ENCODE results near the gene PPP1R18.
A peak's percentile ranks its signal among the peaks of the same experiment; 100 is the strongest.
"Not testable (repeated sequence)": the region's sequence is repeated elsewhere in the genome, so short reads cannot be mapped to it uniquely, and the experiment has no call there.

Gene PPP1R18

DNA sequence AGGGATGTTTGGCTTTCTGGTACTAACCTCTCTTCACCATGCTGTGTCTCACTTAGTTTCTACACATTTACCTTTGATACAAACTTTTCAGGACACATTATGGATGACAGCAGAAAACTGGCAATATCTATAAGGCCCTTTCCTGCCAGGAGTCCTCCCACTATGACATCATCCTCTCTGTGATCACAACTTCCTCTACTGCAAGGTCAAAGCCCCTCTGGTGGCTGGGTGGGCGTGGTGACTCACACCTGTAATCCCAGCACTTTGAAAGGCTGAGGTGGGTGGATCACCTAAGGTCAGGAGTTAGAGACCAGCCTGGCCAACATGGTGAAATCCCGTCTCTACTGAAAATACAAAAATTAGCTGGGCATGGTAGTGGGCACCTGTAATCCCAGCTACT is 20.1 kb downstream of the PPP1R18 start:
- peak; percentile 73 to 79 (median 74) for DNase-seq

DNA sequence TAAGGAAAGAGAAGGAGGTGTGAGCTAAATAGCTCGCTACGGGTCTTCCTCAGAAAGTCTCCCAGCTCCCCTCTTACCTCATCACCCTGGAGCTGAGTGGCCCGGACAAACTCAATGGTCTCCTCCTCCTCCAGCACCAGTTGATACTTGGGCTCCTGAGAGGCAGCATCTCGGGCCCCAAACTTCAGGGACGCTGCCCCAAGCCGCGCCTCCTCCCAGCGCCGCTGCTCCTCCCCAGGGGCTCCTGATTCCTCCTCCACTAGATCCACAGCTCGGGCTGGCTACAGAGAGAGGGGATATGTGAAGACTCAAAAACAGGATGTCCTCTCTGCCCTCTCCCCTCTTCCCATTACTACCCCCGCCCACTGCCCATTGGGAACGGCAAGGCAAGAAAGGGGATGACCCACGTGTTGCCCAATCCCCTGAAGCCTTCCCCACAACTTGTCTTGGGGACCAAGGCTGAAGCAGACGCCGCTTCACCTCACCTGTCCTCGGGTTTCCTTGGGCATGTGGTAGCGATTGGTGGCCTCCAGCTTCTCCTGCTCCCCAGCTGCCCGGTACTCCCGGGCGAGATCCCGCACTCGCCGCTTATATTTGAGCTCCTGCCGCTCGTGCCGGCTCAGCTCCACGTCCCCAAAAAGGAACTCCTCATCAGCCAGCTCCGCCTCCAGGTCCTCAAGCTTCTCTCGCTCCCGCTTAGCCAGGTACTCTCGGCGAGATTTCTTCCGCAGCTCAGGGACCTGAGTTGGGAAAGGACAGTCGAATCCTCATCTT is 21.3 kb downstream of the PPP1R18 start:
- no peak for DNase-seq

DNA sequence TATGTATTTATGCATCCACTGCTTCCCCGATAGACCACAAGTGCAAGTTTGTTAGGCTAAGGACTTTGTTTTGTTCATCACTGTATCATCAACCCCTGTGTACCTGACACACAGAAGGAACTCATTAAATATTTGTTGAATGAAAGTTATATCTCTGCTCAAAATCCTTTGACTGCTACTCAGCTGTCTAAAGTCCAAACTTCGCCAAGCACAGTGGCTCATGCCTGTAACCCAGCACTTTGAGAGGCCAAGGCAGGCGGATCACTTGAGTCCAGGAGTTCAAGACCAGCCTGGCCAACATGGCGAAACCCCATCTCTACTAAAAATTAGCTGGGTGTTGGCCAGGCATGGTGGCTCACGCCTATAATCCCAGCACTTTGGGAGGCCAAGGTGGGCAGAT is 28.5 kb downstream of the PPP1R18 start:
- DNase-seq = not testable (repeated sequence)

DNA sequence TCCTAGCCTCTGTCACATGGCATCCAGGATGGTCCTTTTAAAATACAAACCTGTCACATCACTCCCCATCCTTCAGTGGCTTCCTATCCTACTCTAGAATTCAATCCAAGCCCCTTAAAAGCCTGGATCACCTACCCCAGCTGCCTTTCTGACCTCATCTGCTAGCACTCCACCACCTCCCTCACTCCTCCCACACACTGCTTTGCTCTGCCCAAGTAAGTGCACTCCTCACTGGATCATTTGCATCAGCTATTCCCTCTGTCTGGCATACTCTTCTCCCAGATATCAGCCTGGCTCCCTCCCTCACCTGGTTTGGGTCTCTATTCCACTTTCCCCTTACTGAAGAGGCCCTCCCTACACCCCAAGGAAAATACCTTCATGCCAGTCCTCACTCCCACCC is 29.0 kb downstream of the PPP1R18 start:
- no peak for DNase-seq

DNA sequence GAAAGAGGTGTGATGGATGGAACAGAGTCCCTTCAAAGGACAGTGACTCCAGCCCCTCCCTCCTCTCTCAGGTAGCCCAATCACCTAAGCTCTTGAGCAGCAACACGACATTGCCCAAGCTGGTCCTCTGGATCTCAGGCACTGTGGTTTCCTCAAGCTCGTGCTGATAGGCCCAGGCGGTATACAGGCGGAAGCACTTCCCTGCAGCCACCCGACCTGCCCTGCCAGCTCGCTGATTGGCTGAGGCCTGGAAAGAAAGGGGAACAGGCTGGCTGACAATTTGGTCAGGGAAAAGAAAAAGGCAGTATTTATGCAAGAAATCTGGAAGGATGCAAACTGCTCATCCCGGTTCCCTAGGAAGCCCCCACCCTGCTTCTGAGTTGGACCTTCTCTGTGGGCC is 29.9 kb downstream of the PPP1R18 start:
- DNase-seq = peak; percentile 65 to 77 (median 70)

DNA sequence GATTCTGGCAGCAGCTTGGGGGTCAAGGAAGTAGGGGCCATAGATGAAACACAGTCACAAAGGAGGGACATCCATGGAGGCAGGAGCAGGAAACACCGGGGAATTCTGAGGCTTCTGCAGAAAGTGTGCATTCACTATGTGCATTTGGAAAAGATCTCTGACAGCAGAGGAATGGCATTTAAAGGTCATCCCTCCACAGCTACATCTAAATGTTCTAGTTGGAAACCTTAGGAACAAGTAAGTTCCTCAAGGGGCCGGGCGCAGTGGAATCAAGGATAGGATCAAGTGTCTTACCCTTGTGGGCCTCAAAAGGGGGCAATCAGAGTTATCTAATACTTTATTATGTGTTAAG is 30.7 kb downstream of the PPP1R18 start:
- DNase-seq = no peak

DNA sequence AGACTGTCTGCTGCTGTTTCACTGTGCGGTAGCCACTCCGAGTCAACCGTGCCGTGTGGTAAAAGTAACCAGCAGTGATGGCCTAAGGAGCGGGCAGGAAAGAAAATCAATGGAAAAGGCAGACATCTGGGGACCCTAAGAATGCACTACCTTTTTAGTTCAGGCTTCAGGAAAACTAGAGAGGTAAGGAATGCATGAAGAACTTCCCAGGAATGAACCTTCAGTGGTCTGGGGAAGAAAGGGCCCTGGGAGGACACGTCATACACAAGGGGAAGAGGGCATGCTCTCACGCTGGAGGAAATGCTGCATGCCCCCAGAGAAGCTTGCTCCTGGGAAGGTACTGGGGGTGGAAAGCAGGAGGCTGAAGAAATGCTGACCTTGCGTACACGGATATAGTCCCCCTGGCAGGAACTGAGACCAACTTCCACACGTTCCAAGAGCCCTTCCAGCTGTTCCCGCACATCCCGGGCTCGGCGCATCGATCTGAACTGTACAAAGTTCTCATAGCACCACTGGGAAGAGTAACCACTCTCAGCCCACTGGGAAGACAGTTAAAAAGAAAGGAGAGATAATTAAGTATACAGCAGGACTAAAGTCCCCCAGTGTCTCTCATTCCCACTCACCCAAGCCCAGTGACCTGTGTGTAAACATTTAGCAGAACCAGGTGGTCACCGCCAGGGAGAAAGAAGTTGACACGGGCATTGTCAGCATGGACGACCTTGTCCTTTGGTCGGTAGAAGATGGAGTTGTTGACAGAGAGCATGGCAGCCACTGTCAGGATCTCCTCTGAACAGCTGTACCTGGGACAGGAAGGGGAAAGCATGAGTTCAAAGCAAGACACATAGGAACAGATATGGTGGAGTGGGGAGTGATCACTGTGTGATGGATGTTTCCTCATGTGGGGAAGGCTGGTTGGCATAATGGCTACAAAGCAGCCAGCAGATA is 31.4 kb downstream of the PPP1R18 start:
- no peak for DNase-seq

DNA sequence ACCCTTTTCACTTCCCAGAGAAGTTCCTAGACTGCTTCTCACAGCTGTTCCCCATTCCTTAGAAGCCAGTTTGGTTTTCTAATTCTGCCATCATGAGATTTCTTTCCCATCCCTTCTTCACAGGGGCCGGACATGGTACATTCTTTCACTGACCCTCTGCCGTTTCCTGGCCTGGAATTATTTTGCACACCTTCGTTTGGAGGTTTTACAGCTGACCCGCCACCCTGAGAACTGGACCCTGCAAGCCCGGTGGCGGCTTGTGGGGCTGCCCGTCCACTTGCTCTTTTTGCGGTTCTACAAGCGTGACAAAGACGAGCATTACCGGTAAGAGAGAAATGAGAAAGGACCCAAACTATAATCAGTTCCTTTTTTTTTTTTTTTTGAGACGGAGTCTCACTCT is 35.3 kb downstream of the PPP1R18 start:
- DNase-seq = no peak

DNA sequence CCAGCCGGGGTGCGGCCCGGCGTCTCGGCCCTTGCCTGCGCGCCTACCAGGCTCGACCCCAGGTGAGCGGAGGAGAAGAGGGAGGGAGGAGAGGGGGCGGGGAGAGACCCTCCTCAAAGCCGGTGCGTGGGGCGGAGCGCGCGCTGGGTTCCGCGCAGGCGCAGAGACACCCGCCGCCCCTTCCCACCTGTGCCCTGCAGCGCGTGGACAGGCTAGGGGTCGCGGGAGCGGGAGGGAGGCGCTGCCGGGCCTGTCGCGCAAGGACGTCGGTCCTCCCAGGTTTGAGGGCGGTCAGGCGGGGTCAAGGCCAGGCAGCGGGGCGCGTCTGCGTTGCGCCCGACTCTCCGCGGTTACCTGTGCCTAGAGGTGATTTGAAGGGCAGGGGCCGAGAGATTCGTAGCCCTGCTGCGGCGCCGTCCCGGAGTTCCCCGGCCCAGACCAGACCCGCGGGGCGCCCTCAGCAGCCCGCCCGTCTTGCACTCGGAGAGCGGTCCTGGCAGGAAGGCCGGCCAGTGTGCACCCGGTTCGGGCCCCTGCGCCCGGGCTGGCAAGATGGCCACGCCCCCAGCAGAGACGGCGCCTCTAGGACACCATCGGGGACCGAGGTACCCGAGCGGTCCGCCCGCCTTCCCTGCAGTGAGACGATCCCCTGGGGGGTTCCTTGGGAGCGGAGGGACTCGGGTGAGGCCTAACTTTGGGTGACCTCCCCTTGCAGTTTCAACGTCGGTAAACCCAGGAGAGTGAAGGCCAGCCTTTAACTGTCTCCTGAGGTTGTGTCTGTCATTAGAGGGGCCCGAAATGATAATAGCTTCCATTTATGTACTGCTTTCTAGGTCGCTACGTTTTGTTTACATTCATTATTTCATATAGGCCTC is 39.0 kb downstream of the PPP1R18 start:
- DNase-seq = peak; percentile 70 to 87 (median 79)

DNA sequence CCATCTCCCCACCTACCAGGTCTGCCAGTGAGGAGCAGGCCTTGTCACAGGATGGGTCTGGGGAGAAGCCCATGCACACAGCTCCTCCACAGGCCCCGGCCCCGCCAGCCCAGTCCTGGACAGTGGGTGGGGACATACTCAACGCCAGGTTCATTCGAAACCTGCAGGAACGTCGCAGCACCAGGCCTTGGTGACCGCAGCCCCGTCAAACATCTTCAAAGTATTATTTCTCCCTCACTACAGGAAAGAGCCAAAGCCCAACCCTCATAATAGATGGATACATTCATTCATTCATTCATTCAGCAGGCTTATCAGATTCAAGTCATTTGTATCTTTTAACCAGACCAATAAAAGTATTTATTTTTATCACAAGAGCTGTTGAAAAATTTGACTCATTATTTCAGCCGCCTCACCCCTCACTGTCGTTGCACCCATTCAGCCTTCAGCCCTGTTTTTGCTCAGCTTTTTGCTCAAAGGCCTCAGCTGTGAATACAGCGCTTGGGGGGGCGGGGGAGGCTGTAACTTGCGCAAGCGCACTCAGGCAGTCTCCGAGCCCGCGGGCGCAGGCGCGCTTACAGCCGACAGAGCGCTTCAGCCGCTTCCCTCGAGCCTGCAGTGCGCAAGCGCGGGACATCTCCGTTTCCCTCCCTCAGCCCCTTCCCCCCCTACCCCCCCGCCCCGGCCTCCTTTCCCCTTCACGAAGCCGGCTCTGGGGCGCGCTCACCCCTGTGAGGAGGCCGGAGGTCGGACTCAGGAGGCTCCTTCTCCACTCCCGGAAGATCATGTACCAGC is 39.8 kb downstream of the PPP1R18 start, which contains the start of gene C6orf136:
Gene C6orf136, plus strand, starts transcription at position 684 of the 792 bp plus-strand sequence. Its CDS starts 99 bp downstream, at position 783.
- peak; percentile 95 to 98 (median 97) for DNase-seq

DNA sequence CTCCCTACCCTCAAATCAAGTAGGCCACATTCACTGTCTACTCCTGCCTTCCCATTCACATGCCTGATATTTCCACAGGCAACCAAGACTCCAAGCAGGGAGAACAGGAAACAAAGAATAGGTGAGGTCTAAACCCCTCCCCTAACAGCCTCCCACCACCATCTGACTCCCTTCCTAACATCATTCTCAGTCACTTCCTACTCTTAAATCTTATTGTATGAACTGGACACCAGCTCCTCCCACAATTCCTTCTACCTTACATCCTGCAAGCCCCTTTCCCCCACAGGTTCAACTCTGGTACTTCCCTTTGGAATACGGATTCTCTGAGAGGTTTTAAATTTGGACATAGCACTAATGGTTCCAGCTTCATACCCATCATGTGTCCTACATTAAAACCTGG is 40.5 kb downstream of the PPP1R18 start:
- DNase-seq = no peak

DNA sequence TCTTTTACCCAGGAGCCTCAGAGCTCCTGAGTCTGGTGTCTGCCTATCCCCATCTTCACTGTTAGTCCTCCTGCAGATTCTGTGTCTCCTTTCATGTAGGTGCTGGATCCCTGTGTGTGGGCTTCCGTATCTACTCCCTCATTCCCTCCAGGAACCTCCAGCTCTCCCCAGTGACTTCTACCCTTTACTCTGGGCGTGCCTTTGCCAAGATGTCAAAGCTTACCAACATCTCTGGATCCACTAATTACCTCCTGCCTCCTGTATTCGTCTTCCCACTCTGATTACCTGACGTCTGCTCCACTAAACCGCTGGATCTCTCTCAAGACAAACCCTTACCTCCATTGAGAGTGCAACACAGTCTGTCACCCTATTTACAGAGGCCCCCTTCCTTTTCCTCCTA is 41.7 kb downstream of the PPP1R18 start:
- no peak for DNase-seq

DNA sequence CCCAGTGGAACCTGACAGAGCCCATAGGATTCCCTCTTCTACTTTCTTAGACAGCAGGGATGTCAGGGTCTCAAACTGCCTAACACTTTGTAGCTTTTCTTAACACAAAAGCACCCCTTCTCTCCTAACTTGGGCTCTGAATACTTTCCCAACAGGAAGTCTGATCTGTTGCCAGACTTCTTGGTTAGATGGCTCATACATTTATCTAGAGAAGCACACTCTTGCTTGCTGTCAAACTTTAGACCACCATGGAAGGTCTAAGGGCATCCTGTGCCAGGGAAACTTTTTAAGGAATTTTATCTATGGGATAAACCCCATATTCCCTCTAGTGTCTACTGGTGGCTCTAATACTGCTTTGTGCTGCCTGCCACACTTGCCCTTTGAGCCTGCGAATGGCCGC is 42.8 kb downstream of the PPP1R18 start:
- no peak for DNase-seq

DNA sequence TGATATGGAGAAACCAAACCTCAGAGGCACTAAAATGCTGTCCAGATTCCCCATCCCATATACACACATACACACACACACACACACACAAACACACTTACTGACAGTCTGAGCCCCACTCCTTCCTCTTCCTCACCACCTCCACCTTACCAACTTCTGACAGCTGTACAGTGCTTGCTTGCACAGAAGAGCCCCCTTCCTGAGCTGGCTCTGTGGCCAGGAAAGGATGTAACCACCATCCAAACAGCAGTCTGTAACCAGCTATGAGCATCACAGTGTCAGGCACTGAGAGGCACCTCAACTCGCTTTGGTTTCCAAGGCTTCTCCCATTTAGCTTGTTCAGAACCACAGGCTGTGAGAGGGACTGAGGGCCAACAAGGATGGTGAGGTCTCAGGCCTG is 45.4 kb downstream of the PPP1R18 start:
- DNase-seq = no peak

DNA sequence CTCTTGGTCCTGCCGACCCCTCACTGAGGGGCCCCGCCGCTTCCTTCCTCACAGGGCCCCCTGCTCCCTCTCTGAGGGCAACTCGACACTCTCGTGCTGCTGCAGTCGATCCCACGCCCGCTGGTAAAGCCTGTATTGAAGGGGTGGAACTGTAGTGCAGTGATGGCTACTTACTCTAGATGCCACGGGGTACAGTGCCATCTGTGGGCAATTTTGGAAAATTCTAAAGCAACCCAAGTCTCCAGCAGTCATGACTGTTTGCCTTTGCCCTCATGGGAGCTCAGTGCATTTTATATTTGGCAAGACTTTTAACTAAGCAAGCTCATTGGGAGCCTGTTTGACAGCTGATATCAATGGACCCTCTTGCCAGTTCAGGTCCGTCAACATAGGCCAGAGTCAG is 46.0 kb downstream of the PPP1R18 start:
- DNase-seq = peak in 1 of 3 donors; percentile 24

DNA sequence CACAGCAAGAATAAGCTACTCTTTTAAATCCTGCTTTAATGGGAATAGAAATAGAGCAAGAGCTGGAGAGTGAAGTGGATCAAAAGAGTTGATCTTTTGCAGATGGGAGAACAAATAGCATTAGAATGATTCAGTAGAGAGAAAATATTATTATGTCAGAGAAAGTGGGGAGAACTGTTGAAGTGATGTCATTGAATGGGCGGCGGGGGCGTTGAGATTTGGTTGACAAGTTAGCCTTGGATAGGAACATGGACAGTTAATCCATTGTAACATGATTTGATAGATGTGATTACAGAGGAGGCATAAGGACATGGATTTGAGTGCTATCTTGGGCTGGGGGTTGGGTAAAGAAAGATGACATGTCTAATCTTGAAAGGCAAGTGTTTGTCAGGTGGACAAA is 50.6 kb downstream of the PPP1R18 start:
- peak in 1 of 3 donors; percentile 13 for DNase-seq

DNA sequence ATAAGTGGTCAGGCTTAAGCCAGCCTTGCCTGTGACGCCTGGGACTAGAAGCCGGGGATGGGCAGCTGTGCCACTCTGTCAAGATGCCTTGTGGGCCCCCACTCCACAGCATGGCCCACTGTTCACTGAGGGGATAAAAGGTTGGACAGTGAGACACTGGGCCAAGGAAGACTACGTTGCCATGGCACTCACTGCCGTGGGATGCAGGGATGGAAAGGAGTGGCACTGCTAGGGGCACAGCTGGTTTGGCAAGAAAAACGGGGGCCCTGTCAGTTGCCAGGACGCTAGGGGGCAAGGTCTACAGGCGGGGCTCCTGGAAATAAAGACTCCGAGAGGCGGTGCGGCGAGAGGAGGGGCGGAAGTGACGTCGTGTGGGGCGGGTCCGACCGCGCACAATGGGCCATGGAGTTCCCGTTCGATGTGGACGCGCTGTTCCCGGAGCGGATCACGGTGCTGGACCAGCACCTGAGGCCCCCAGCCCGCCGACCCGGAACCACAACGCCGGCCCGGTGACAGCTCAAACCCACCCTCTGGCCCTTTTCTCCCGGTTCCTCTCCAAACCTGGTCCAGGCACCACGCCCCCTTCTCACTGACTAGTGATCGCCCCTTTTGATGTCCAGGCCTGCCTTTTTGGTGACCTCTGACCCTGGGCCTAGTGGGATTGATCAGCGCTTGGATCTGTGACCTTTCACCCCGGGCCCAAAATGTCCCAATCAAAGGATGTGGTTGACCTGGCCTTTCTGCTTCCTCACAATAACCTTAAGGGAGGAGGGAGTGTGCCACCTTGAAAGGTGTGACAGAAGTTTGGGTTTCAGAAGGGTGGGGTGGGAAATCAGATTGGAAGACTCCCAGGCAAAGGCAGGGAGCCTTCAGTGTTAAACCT is 59.7 kb downstream of the PPP1R18 start, which contains the start of gene ATAT1:
Gene ATAT1, plus strand, starts transcription at position 391 of the 883 bp plus-strand sequence.
- peak; percentile 88 to 93 (median 88) for DNase-seq
